K562 (cell line): ENCODE measurements around the gene IZUMO4.

Experiments used
- CTCF ChIP-seq, 3 experiments: IDR thresholded peaks in 2 of 3; conservative IDR thresholded peaks in 1 of 3; 2 replicates each; pipeline ENCODE4 v1.5.1; 2011 to 2012; ENCODE audit warnings: low read length in 3 of 3, mild to moderate bottlenecking in 3 of 3, control low read depth in 2 of 3, improper control_type of control experiment in 1 of 3, inconsistent platforms in 1 of 3, low read depth in 1 of 3, mixed read lengths in 1 of 3, moderate library complexity in 1 of 3; ENCODE audit not compliant: insufficient read depth in 2 of 3
- POLR2AphosphoS5 ChIP-seq: IDR thresholded peaks from 2 replicates; pipeline ENCODE4 v1.6.1; 2011; ENCODE audit warnings: mild to moderate bottlenecking, low read depth, low read length, moderate library complexity; ENCODE audit not compliant: control insufficient read depth, insufficient read depth
- SIRT6 ChIP-seq: IDR thresholded peaks from one replicate; pipeline ENCODE4 v1.6.1; 2012; ENCODE audit warnings: low read depth, mild to moderate bottlenecking, control low read depth, inconsistent platforms, low read length, moderate library complexity
- ZNF146 ChIP-seq: IDR thresholded peaks from one replicate; pipeline ENCODE4 v1.6.1; 2018; ENCODE audit warnings: missing compliant biosample characterization; ENCODE audit not compliant: unreplicated experiment

- no peak for TF ChIP-seq ZNF146
- no peak for TF ChIP-seq SIRT6
- no peak for TF ChIP-seq POLR2AphosphoS5
- TF ChIP-seq CTCF (IDR thresholded peaks at IDR 0.05 in 2 of 3, conservative IDR thresholded peaks at IDR 0.05 in 1 of 3; ENCODE audit: insufficient read depth in 2 of 3, low read depth in 1 of 3, low read length in 3 of 3), result no peak
Measured at GRCh38 chr19:2116507-2116906, 19.8 kb downstream of the IZUMO4 start.
